WTC11 (cell line): Measurements from ENCODE around the gene FASTK.
"Not testable (repeated sequence)": the region's sequence is repeated elsewhere in the genome, so short reads cannot be mapped to it uniquely, and the experiment has no call there.

Experiments
- ETV6 ChIP-seq: sonication (generic); formaldehyde crosslinking; IDR thresholded peaks from 2 replicates; pipeline ENCODE4 v1.8.1; 2022; ENCODE audit warnings: mild to moderate bottlenecking, missing genetic modification reagents
- ZNF138 ChIP-seq: sonication (generic); formaldehyde crosslinking; conservative IDR thresholded peaks from 2 replicates; pipeline ENCODE4 v1.8.1; 2022; ENCODE audit warnings: mild to moderate bottlenecking, moderate library complexity, missing genetic modification reagents

DNA sequence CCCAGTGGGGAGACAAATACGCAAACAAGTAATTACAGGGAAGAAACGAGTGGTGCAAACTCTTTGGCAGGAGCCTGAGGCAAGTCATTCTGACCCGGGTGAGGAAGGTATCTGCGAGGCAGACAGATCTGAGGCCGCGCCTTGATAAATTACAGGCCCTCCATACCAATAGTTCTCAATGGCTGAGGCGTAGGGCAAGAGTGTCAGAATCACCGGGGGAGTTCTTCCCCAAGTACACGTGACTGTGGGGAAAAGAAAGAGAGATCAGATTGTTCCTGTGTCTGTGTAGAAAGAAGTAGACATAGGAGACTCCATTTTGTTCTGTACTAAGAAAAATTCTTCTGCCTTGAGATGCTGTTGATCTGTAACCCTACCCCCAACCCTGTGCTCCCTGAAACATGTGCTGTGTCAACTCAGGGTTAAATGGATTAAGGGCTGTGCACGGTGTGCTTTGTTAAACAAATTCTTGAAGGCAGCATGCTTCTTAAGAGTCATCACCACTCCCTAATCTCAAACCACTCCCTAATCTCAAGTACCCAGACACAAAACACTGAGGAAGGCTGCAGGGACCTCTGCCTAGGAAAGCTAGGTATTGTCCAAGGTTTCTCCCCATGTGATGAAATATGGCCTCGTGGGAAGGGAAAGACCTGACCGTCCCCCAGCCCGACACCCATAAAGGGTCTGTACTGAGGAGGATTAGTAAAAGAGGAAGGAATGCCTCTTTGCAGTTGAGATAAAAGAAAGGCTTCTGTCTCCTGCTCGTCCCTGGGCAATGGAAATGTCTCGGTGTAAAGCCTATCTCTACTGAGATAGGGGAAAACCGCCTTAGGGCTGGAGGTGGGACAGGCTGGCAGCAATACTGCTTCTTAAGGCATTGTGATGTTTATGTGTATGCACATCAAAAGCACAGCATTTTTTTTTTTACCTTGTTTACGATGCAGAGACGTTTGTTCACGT lies 53.6 kb downstream of the FASTK start:
- not testable (repeated sequence) for TF ChIP-seq ZNF138, ETV6 (CRISPR knock-in tag)
